ENCODE data around the gene DET1. TPM values are rescaled to one million over a fixed set of nuclear protein-coding genes. Genes with fewer than 3 reads are reported as not detected.

Gene DET1
- total RNA-seq, 2 experiments from 2014 or later = 2.2 to 2.8 TPM

DNA sequence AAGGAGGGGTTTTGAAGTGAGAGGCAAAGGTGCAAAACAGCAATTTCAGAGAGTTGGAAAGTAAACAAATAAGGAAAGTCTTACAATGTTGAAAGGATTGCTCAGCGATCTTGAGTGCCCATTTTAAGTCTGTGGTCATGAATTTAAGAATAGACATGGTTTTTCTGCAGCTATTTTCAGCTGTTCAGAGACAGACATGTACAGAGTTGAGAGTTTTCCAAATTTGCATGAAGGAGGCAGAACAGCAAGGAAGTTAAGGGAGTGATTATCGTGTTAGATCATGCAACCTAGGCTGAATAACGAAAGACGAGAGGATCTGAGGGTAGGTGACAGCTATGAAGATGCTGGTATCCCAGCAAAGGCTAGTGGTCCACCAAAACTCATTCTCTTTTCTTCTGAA is 37.2 kb downstream of the DET1 start:
- CTCF ChIA-PET = no interaction called here
- no peaks in the 10 kb centered on the region for H3K27me3 Mint-ChIP-seq

DNA sequence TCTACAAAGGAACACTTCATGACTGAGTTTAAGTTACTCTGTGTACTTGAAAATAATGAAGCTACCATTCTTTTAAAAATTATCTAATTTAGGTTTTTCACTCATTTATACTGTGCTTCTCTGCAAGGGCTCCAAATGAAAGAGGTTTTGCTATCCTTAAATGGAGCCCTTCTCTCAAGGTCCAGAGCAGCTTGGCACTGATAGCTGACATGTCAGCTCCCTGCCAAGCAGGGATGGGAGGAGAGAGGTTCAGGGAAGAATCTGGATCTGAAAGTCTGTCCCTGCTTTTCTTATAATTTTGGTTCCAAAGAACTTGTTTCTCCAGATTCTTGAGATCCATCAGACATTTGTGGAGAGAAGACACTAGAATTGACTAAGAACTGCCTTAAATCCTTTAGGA is 39.9 kb downstream of the DET1 start:
- Mint-ChIP-seq H3K27ac (no peak overlapping the region), H3K36me3 (ENCODE audit: low read depth) (peaks cover 82% of the 10 kb centered on the region), H3K27me3 (no peaks in the 10 kb centered on the region), H3K9me3 (no peaks in the 10 kb centered on the region), H3K4me1 (ENCODE audit: low read depth) (no peaks in the 10 kb centered on the region), H3K4me3 (no peak overlapping the region)
- H3K27ac ChIP-seq (ENCODE audit: low read depth in 1 of 2, low read length in 2 of 2) = no peak overlapping the region
- peaks cover 31% of the 10 kb centered on the region for H3K36me3 ChIP-seq (ENCODE audit: insufficient read depth, low read length)
- H3K4me3 ChIP-seq (ENCODE audit: low read length) = no peak overlapping the region
- ATAC-seq (ENCODE audit: poor library complexity) (no peak), DNase-seq (no peak)
- TF ChIP-seq, protein P1, sequence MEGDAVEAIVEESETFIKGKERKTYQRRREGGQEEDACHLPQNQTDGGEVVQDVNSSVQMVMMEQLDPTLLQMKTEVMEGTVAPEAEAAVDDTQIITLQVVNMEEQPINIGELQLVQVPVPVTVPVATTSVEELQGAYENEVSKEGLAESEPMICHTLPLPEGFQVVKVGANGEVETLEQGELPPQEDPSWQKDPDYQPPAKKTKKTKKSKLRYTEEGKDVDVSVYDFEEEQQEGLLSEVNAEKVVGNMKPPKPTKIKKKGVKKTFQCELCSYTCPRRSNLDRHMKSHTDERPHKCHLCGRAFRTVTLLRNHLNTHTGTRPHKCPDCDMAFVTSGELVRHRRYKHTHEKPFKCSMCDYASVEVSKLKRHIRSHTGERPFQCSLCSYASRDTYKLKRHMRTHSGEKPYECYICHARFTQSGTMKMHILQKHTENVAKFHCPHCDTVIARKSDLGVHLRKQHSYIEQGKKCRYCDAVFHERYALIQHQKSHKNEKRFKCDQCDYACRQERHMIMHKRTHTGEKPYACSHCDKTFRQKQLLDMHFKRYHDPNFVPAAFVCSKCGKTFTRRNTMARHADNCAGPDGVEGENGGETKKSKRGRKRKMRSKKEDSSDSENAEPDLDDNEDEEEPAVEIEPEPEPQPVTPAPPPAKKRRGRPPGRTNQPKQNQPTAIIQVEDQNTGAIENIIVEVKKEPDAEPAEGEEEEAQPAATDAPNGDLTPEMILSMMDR (IDR thresholded peaks at IDR 0.05) = no peak
- no peaks in the 10 kb centered on the region for H3K9me3 ChIP-seq (ENCODE audit: control insufficient read depth in 1 of 2, insufficient read depth in 1 of 2, low read length in 2 of 2)
- ChIA-PET POLR2A (interaction anchor here (1.4 kb wide), 1 partner anchor 39 kb away, joined by 3 read pairs; the partner anchor contains the start of genes MRPL46 and MRPS11), CTCF (no interaction called here)
- H3K27me3 ChIP-seq (ENCODE audit: control insufficient read depth in 1 of 2, insufficient read depth in 2 of 2, low read length in 2 of 2) = no peaks in the 10 kb centered on the region
- H3K4me1 ChIP-seq (ENCODE audit: insufficient read depth, low read length) = no peaks in the 10 kb centered on the region
- intact Hi-C loops (cut with DNase I, micrococcal nuclease) = no loop called here

More for the DNA sequence above, 37.2 kb downstream of the DET1 start:
- ATAC-seq (ENCODE audit: poor library complexity) (no peak), DNase-seq (no peak)
- H3K4me3 Mint-ChIP-seq = no peak overlapping the region
- no peak overlapping the region for H3K27ac Mint-ChIP-seq
- TF ChIP-seq, protein P1 (IDR thresholded peaks at IDR 0.05) = no peak
- peaks cover 46% of the 10 kb centered on the region for H3K36me3 ChIP-seq (ENCODE audit: insufficient read depth, low read length)
- H3K36me3 Mint-ChIP-seq (ENCODE audit: low read depth) = peaks cover 83% of the 10 kb centered on the region
- no peaks in the 10 kb centered on the region for H3K4me1 ChIP-seq (ENCODE audit: insufficient read depth, low read length)
- H3K27ac ChIP-seq (ENCODE audit: low read depth in 1 of 2, low read length in 2 of 2) = no peak overlapping the region
- no peaks in the 10 kb centered on the region for H3K9me3 Mint-ChIP-seq
- no peaks in the 10 kb centered on the region for H3K27me3 ChIP-seq (ENCODE audit: control insufficient read depth in 1 of 2, insufficient read depth in 2 of 2, low read length in 2 of 2)
- no peaks in the 10 kb centered on the region for H3K4me1 Mint-ChIP-seq (ENCODE audit: low read depth)
- intact Hi-C loops (cut with DNase I, micrococcal nuclease) = no loop called here
- no peak overlapping the region for H3K4me3 ChIP-seq (ENCODE audit: low read length)
- no peaks in the 10 kb centered on the region for H3K9me3 ChIP-seq (ENCODE audit: control insufficient read depth in 1 of 2, insufficient read depth in 1 of 2, low read length in 2 of 2)
- POLR2A ChIA-PET = no interaction called here

DNA sequence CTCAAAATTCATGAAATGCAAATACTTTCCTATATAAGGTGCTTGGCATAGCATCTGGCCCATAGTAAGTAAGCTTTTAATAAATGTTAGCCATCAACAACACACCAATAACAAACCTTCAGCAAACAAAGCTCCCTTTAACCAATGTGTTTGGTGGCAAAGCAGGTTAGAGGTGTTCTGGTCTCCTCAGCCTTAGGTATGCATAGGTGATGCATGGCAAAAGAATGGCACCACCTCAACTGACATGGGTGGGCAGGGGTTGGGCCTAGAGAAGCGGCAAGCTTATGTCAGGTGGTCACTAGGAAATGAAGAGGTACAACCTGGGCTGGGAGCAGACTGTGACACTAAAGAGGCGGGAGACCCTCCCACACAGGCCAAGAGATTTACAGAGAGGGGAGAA is 40.8 kb downstream of the DET1 start:
- ChIA-PET CTCF (no interaction called here), POLR2A (no interaction called here)
- no peaks in the 10 kb centered on the region for H3K9me3 Mint-ChIP-seq
- H3K4me3 Mint-ChIP-seq = no peak overlapping the region
- ATAC-seq (ENCODE audit: poor library complexity) (no peak), DNase-seq (no peak)
- H3K27me3 ChIP-seq (ENCODE audit: control insufficient read depth in 1 of 2, insufficient read depth in 2 of 2, low read length in 2 of 2) = no peaks in the 10 kb centered on the region
- TF ChIP-seq, protein P1 (IDR thresholded peaks at IDR 0.05) = no peak
- H3K27ac ChIP-seq (ENCODE audit: low read depth in 1 of 2, low read length in 2 of 2) = no peak overlapping the region
- peaks cover 27% of the 10 kb centered on the region for H3K36me3 ChIP-seq (ENCODE audit: insufficient read depth, low read length)
- H3K9me3 ChIP-seq (ENCODE audit: control insufficient read depth in 1 of 2, insufficient read depth in 1 of 2, low read length in 2 of 2) = no peaks in the 10 kb centered on the region
- no peaks in the 10 kb centered on the region for H3K27me3 Mint-ChIP-seq
- H3K4me1 Mint-ChIP-seq (ENCODE audit: low read depth) = no peaks in the 10 kb centered on the region
- H3K4me3 ChIP-seq (ENCODE audit: low read length) = no peak overlapping the region
- H3K27ac Mint-ChIP-seq = no peak overlapping the region
- H3K4me1 ChIP-seq (ENCODE audit: insufficient read depth, low read length) = no peaks in the 10 kb centered on the region
- intact Hi-C loops (cut with DNase I, micrococcal nuclease) = no loop called here
- peaks cover 73% of the 10 kb centered on the region for H3K36me3 Mint-ChIP-seq (ENCODE audit: low read depth)
